ENCODE results near the gene TBC1D8.

DNA sequence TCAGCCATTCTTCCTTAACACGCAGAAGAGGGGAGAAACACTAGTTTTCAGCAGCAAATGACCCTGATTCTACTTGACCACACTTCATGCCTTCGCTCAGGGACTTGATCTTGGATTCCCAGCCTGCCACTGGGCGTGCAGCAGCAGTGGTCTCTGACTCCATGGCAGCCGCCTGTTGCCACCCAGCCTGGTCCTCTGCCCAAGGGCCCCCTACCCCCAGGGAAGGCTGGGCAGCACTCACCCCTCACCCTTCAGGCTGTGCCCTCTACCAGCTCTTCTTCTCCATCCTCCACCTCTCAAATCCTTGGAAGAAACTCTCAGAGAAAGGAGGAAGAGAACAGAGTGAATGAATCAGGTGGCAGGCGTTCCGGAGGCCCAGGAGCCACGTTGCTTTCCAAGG lies 181.2 kb downstream of the TBC1D8 start:
- TF ChIP-seq, protein P1, sequence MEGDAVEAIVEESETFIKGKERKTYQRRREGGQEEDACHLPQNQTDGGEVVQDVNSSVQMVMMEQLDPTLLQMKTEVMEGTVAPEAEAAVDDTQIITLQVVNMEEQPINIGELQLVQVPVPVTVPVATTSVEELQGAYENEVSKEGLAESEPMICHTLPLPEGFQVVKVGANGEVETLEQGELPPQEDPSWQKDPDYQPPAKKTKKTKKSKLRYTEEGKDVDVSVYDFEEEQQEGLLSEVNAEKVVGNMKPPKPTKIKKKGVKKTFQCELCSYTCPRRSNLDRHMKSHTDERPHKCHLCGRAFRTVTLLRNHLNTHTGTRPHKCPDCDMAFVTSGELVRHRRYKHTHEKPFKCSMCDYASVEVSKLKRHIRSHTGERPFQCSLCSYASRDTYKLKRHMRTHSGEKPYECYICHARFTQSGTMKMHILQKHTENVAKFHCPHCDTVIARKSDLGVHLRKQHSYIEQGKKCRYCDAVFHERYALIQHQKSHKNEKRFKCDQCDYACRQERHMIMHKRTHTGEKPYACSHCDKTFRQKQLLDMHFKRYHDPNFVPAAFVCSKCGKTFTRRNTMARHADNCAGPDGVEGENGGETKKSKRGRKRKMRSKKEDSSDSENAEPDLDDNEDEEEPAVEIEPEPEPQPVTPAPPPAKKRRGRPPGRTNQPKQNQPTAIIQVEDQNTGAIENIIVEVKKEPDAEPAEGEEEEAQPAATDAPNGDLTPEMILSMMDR (IDR thresholded peaks at IDR 0.05): no peak
- no peak for TF ChIP-seq POLR2A (IDR thresholded peaks at IDR 0.05)
